ENCODE results near the gene HTR7.

DNA sequence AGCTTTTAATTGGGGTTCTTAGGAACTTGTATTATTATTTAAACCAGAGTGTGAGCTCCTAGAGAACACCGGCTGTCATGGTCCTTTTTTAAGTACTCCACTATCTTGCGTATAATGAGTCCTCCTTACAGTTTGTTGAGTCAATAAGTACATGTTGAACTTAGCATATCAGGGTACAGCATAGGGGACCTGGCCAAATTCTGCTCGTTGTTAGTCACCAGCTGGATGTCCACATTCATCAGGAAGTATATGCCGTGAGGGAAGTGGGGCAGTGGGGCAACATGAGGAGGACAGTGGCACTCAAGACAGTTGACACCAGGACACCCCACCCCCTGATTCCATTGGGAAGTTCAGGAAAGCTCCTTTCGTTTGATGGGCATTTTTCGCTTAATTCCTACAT is 30.5 kb upstream of the HTR7 start:
- TF ChIP-seq EZH2 (IDR thresholded peaks at IDR 0.05; ENCODE audit: insufficient read depth, poor library complexity, severe bottlenecking) (no peak), EZH2phosphoT487 (IDR thresholded peaks at IDR 0.05; ENCODE audit: insufficient read depth, low read depth) (no peak)
